Hematopoietic multipotent progenitor cell treated with erythropoietin and hydrocortisone succinate and interleukin-3 and kit ligand, for 6 days (in vitro differentiated cells): ENCODE results near the gene TRMT2B.
A peak's percentile ranks its signal among the peaks of the same experiment; 100 is the strongest.
"Not testable (repeated sequence)": the region's sequence is repeated elsewhere in the genome, so short reads cannot be mapped to it uniquely, and the experiment has no call there.

Experiments used
- DNase-seq: peaks from one replicate; pipeline ENCODE4 v3.0.0-alpha.2; 2015

Gene TRMT2B, protein sequence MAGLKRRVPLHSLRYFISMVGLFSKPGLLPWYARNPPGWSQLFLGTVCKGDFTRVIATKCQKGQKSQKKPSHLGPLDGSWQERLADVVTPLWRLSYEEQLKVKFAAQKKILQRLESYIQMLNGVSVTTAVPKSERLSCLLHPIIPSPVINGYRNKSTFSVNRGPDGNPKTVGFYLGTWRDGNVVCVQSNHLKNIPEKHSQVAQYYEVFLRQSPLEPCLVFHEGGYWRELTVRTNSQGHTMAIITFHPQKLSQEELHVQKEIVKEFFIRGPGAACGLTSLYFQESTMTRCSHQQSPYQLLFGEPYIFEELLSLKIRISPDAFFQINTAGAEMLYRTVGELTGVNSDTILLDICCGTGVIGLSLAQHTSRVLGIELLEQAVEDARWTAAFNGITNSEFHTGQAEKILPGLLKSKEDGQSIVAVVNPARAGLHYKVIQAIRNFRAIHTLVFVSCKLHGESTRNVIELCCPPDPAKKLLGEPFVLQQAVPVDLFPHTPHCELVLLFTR

DNA sequence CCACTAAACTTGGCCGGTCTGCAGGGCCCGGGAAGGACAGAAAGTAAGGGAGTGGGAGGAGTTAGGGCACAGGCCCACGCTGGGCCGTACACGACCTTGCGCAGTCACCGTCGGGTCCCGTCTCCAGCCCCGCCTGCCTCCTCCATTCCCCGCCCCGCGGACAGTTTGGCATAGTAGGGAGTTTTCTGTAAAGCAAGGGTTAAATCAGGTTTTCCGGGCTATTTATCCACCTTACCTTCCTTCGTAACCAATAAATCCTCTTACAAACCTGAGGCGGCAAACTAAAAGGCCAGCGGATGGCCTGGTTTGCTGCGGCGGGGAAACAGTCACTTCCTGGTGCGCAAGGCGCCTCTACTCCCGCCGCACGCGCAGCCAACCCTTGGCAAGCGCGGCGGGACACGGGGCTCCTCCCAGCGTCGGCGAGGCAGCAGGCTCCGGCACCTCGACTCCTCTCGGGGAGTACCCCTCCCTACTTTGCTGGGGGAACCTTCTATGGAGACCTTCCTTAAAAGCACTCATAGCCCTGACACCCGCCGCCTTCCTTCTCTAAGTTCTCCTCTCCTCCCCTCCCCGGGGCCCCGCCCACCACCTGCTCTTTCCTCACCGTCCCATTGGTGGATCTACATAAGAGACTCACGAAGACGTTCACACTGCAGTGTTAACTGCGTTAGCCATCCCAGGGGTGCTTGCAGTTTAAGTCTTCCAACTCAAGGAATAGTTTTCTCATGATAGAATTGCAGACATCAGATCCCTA is at the start of gene TRMT2B:
Gene TRMT2B (minus strand): TSS at position 563 of the 754 bp plus-strand sequence. CDS start 9,822 bp downstream, outside the sequence.
- DNase-seq = peak; percentile 92

GRCh38 chrX:101097546-101098453 is 45.9 kb upstream of the TRMT2B start, which contains the start of gene CENPI:
CENPI (plus strand) TSS chrX:101098204; CDS start chrX:101101071, 2,867 bp downstream.
- peak; percentile 94 for DNase-seq

DNA sequence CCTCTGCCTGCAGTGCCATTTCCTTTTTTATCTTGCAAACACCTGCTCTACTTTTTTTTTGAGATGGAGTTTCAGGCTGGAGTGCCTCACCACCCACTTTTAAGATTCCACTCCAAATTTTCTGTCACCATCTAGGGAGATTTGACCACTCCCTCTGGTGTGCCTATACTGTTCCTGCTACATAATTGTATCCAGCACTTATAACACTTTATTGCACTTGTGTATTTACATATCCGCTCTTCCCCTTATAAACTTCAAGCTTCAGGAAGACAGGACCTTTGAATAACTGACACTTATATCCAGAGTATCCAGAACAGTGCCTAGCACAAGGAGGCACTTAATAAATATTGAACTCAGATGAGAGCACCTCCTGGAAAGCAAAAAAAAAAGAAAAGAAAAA is 39.9 kb upstream of the TRMT2B start:
- DNase-seq = no peak

GRCh38 chrX:101081231-101081630 is 29.3 kb upstream of the TRMT2B start:
- no peak for DNase-seq

GRCh38 chrX:101080326-101081124 is 28.6 kb upstream of the TRMT2B start:
- DNase-seq = no peak

- no peak for DNase-seq
Observed at GRCh38 chrX:101079736-101080270, 27.9 kb upstream of the TRMT2B start.

GRCh38 chrX:101078716-101079598 is 27.0 kb upstream of the TRMT2B start, which contains the start of gene TMEM35A:
TMEM35A (plus strand) TSS chrX:101078879; CDS start chrX:101079003, 124 bp downstream.
- no peak for DNase-seq

- DNase-seq = peak; percentile 60
Observed at GRCh38 chrX:101071582-101071981, 19.7 kb upstream of the TRMT2B start.

GRCh38 chrX:101062176-101062575 is 10.3 kb upstream of the TRMT2B start:
- DNase-seq = no peak

GRCh38 chrX:101057093-101057714 is 5.3 kb upstream of the TRMT2B start:
- DNase-seq = peak; percentile 38

DNA sequence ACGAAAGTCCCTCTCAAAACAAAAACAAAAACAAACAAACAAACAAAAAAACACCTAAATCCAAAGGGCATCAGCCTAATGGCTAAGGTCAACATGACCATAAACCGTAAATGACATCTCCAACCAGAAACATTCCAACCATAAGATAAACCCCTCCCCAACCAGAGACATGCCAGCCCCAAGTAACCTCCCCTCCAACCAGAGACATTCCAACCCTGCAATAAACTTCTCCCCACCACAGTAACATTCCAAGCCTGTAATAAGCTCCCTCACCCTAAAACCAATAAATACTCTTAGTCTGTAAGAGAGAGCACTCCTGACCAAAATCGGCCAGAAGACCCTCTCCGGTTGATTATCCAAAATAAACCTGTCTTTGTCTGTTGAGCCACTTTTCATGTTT is 4.6 kb upstream of the TRMT2B start:
- DNase-seq = not testable (repeated sequence)

DNA sequence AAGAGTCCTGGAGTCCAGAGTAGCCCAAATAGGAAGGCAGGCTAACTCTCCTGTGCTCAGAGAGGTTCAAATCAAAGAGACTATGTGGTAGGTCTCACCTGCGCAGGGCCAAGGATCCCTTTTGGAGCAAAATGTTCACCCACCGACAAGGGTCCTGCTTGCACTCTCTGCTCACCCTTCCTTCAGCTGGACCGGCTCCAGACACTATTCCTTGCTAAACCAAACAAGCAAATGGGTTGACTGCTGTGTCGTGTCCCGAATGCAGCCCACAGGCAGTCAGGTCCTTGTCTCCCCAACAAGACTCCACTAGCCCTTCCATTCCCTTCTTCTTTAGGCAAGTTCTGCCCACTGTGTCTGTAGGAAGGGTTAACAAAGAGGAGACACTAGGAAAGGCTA is 760 bp downstream of the TRMT2B start:
- DNase-seq = no peak

DNA sequence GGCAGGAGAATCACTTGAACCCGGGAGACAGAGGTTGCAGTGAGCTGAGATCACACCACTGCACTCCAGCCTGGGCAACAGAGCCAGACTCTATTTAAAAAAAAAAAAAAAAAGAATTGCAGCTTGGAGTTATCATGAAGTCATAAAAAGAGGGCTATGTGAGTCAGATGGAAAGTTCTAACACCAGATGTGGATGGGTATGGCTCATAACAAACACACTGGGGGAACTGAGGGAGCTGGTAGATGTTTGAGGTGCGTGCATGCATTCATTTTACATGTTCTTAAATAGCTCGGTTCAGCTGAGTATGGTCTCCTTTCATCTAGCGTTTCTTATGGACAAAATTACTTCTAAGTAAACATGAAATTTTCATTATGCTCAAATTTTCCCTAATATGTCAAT is 11.7 kb downstream of the TRMT2B start:
- DNase-seq = no peak

GRCh38 chrX:101037231-101037630 is 14.7 kb downstream of the TRMT2B start:
- no peak for DNase-seq

- DNase-seq = no peak
Observed at GRCh38 chrX:101029665-101030064, 22.2 kb downstream of the TRMT2B start.

DNA sequence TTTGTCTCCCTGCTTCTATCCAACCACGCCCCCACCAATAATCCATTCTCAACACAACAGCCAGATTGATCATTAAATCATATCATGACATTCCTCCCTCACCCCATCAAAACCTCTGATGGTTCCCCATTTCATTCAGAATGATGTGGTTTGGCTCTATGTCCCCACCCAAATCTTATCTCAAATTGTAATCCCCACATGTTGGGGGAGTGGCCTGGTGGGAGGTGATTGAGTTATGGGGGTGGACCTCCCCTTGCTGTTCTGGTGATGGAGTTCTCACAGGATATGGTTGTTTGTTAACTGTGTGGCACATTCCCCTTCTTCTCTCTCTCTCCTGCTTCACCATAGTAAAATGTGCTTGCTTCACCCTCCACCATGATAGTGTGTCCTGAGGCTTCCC is 23.3 kb downstream of the TRMT2B start:
- DNase-seq = peak; percentile 52

DNA sequence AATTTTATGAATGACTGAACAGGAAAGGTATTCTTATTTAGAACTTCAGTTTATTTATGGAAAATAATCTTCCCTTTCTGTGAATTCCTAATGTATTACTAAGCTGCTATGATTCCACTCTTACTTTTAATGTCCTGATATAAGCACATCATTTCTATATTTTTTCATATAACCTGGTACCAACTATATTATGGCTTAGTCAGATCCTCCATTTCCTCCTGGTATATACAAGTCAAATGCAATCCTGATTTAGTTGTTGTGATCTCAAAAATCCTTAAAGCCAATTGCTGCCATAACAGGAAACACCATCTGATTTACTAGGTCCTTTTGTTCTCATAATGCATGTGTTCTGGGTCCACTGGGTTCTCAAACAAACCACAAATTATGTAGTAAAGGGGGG is 26.8 kb downstream of the TRMT2B start:
- DNase-seq = no peak

- DNase-seq = no peak
Observed at GRCh38 chrX:101022020-101022419, 29.9 kb downstream of the TRMT2B start.

DNA sequence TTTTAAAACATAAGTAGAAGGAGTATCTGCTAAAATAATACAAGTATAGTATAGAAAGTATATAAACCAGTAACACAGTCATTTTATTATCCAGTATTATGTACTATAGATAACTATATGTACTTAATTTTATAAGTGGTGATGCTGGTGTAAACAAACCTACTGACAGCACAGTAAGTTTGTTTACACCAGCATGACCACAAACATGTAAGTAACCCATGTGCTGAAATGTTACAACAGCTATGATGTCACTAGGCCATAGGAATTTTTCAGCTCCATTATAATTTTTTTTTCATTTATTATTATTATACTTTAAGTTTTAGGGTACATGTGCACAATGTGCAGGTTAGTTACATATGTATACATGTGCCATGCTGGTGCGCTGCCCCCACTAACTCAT is 39.9 kb downstream of the TRMT2B start:
- not testable (repeated sequence) for DNase-seq

DNA sequence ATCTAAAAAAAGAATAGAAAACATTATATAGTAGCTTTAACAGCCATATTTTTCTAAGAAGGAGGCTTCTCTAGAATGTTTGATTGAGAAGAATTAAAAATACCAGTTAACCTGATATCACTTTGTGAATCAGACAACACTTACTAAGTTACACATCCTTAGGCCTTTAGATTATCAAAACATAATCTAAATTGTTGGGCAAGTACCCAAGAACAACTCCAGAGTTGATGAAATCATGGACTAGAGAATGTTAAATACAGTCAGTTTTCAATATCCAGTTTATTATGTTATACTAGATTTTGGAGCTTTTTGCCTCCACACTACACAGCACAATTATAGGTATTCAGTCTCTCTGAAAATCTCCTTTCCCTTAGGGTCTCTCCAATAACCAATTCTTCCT is 42.8 kb downstream of the TRMT2B start:
- no peak for DNase-seq
